Brain microvascular endothelial cell (primary cell): ENCODE data around the gene KLK4.
"Not testable (repeated sequence)": the region's sequence is repeated elsewhere in the genome, so short reads cannot be mapped to it uniquely, and the experiment has no call there.

ENCODE experiments used
- DNase-seq: peaks from one replicate; pipeline ENCODE4 v3.0.0-alpha.2; 2020
- H3K27ac ChIP-seq: fragments of 250-450 bp; sonication (Bioruptor Pico); 2 replicates; pipeline ENCODE4 v1.5.1; 2020; ENCODE audit warnings: mild to moderate bottlenecking, moderate library complexity
- H3K27me3 ChIP-seq: fragments of 250-450 bp; sonication (Bioruptor Pico); replicated peaks from 2 replicates; pipeline ENCODE4 v1.5.1; 2020; ENCODE audit warnings: mild to moderate bottlenecking
- H3K36me3 ChIP-seq: fragments of 250-450 bp; sonication (Bioruptor Pico); replicated peaks from 2 replicates; pipeline ENCODE4 v1.5.1; 2020; ENCODE audit warnings: mild to moderate bottlenecking
- H3K4me3 ChIP-seq: 2 replicates; pipeline ENCODE4 v1.5.1; 2011; ENCODE audit warnings: low read depth, mild to moderate bottlenecking, control low read depth, low read length, moderate library complexity
- in situ Hi-C: cut with HindIII; loops from 2 replicates; pipeline ENCODE4 v1.10.0; 2017; ENCODE audit warnings: low sequenced_read_pairs, low pct_ligation_motif_present
- TF ChIP-seq, protein P1 (sequence below): IDR thresholded peaks from 2 replicates; pipeline ENCODE4 v1.5.1; 2011; ENCODE audit warnings: low read depth, mild to moderate bottlenecking, moderate library complexity, low read length, control low read depth, inconsistent platforms; ENCODE audit errors: missing control alignments

KLK4 gene

GRCh38 chr19:50898018-50898417 lies 13.2 kb downstream of the KLK4 start:
- Histone ChIP-seq H3K4me3 (no peak overlapping the region), H3K27me3 (no peaks in the 10 kb centered on the region), H3K27ac (no peak overlapping the region), H3K36me3 (no peaks in the 10 kb centered on the region)
- in situ Hi-C loops = no loop called here
- TF ChIP-seq, protein P1, sequence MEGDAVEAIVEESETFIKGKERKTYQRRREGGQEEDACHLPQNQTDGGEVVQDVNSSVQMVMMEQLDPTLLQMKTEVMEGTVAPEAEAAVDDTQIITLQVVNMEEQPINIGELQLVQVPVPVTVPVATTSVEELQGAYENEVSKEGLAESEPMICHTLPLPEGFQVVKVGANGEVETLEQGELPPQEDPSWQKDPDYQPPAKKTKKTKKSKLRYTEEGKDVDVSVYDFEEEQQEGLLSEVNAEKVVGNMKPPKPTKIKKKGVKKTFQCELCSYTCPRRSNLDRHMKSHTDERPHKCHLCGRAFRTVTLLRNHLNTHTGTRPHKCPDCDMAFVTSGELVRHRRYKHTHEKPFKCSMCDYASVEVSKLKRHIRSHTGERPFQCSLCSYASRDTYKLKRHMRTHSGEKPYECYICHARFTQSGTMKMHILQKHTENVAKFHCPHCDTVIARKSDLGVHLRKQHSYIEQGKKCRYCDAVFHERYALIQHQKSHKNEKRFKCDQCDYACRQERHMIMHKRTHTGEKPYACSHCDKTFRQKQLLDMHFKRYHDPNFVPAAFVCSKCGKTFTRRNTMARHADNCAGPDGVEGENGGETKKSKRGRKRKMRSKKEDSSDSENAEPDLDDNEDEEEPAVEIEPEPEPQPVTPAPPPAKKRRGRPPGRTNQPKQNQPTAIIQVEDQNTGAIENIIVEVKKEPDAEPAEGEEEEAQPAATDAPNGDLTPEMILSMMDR = no peak
- DNase-seq = no peak

GRCh38 chr19:50897612-50898011 lies 13.6 kb downstream of the KLK4 start:
- H3K36me3 ChIP-seq = no peaks in the 10 kb centered on the region
- H3K4me3 ChIP-seq = no peak overlapping the region
- in situ Hi-C loops = no loop called here
- TF ChIP-seq, protein P1 = no peak
- no peak overlapping the region for H3K27ac ChIP-seq
- no peaks in the 10 kb centered on the region for H3K27me3 ChIP-seq
- no peak for DNase-seq

- Histone ChIP-seq H3K27me3 (no peaks in the 10 kb centered on the region), H3K4me3 (no peak overlapping the region), H3K36me3 (no peaks in the 10 kb centered on the region), H3K27ac (no peak overlapping the region)
- TF ChIP-seq, protein P1 = no peak
- no peak for DNase-seq
- in situ Hi-C loops = no loop called here
These were observed 14.0 kb downstream of the KLK4 start for GRCh38 chr19:50897191-50897607.

DNA sequence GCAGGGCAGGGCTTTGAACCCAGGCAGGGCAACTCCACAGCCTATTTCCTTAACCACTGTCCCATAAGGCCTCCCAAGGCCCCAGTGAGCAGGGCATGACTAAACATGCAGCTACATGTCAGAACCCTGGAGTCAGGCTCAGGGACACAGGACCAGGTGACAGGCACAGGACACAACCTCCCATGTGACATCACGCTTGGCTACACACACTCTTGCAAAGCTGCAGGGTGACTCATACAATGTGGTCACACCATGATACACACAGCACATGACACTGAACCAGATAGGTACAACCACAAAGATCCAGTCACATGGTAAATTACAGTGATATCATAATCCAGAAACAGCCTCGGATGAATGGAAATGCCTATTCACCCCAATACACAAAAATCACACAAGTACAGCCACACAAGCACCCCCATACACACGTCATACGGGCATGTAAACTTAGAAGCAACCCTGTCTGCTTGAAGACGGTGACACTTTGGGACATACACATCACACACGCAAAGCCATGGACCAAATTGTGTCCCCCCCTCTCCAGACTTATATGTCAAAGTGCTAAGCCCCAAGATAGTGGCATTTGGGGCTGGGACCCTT lies 14.5 kb downstream of the KLK4 start:
- H3K4me3 ChIP-seq = no peak overlapping the region
- H3K27me3 ChIP-seq = no peaks in the 10 kb centered on the region
- H3K27ac ChIP-seq = no peak overlapping the region
- no peaks in the 10 kb centered on the region for H3K36me3 ChIP-seq
- in situ Hi-C loops = no loop called here
- peak; percentile 49 for DNase-seq
- TF ChIP-seq, protein P1 = no peak

DNA sequence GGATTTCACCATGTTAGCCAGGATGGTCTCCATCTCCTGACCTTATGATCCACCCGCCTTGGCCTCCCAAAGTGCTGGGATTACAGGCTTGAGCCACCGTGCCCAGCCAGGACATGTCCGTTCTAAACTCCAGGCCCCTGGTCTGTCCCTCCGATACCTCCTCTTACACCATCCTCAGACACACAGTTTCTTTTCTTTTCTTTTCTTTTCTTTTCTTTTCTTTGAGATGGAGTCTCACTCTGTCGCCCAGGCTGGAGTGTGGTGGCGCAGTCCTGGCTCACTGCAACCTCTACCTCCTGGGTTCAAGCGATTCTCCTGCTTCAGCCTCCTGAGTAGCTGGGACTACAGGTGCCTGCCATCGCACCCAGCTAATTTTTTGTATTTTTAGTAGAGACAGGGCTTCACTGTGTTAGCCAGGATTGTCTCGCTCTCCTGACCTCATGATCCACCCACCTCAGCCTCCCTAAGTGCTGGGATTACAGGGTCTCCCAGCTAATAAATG lies 15.1 kb downstream of the KLK4 start:
- H3K4me3 ChIP-seq, H3K36me3 ChIP-seq, H3K27me3 ChIP-seq, H3K27ac ChIP-seq, in situ Hi-C loops, DNase-seq: not testable (repeated sequence)

DNA sequence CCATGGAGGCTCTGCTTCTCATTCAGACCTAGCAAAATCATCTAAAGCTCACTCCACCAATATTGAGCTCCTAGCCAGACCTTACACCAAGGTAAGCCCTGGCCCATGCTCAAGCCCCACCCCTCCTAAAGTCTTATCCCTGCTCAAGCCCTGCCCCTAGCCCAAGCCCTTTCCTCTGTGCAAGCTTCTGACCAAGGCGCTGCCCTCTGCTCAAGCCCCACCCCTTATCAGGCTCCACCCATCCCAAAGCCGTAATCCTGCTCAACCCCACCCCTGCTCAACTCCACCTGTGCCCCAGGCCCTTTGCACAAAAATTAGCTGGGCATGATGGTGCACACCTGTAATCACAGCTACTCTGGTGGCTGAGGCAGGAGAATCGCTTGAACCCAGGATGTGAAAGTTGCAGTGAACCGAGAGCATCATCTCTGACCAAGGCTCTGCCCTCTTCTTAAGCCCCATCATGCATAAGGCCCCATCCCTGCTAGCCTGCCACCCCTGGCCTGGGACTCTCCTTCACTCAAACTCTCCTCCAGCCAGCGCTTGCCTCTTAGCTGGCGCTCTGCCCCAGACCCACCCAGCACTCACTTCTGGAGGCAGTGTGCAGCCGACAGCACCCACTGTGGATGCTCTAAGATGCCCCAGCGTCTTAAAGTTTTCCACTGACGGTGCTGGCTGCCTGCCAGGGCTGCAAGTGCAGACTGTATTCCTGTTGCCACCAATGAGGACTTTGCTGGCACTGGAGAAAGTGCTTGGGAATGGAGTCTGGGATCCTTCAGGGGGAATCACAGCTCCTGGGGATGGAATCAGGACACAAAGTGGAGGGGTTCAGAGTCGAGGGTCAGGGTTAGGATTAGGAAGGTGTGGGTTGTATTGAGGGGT lies 16.5 kb downstream of the KLK4 start:
- TF ChIP-seq, protein P1 = no peak
- in situ Hi-C loops = no loop called here
- Histone ChIP-seq H3K4me3 (no peak overlapping the region), H3K36me3 (no peaks in the 10 kb centered on the region), H3K27me3 (no peaks in the 10 kb centered on the region), H3K27ac (no peak overlapping the region)
- DNase-seq = no peak
